HL-60/S4 (cell line): Measurements from ENCODE around the gene SLN.

Experiments used
- in situ Hi-C: fragments of 300-500 bp; cut with MboI; formaldehyde crosslinking; loops from 2 replicates; pipeline ENCODE4 v1.14.3; 2022; ENCODE audit warnings: low sequenced_read_pairs

The SLN gene

GRCh38 chr11:107688322-107688918 is 23.4 kb downstream of the SLN start:
- in situ Hi-C loops = no loop called here

- in situ Hi-C loops = loop anchor here (5.0 kb wide), 1 partner anchor 117 kb away; the partner anchor contains the start of gene ALKBH8
These were observed 28.0 kb downstream of the SLN start for GRCh38 chr11:107683807-107684206.

GRCh38 chr11:107683061-107683460 is 28.8 kb downstream of the SLN start:
- in situ Hi-C loops = loop anchor here (5.0 kb wide), 1 partner anchor 116 kb away; the partner anchor contains the start of gene ALKBH8

- in situ Hi-C loops = loop anchor here (5.0 kb wide), 1 partner anchor 115 kb away; the partner anchor contains the start of gene ALKBH8
These were observed 29.3 kb downstream of the SLN start for GRCh38 chr11:107682572-107682971.

GRCh38 chr11:107682171-107682570 is 29.7 kb downstream of the SLN start:
- in situ Hi-C loops = loop anchor here (5.0 kb wide), 1 partner anchor 115 kb away; the partner anchor contains the start of gene ALKBH8

- in situ Hi-C loops = loop anchor here (5.0 kb wide), 1 partner anchor 112 kb away; the partner anchor contains the start of gene ALKBH8
These were observed 32.4 kb downstream of the SLN start for GRCh38 chr11:107679255-107680024.

- in situ Hi-C loops = no loop called here
These were observed 33.3 kb downstream of the SLN start for GRCh38 chr11:107678632-107678971.

- in situ Hi-C loops = no loop called here
These were observed 33.8 kb downstream of the SLN start for GRCh38 chr11:107677924-107678631.

- in situ Hi-C loops = no loop called here
These were observed 35.4 kb downstream of the SLN start for GRCh38 chr11:107676336-107677057.

GRCh38 chr11:107675902-107676301 is 36.0 kb downstream of the SLN start:
- in situ Hi-C loops = no loop called here

- in situ Hi-C loops = no loop called here
These were observed 41.8 kb downstream of the SLN start for GRCh38 chr11:107669893-107670601.

- in situ Hi-C loops = no loop called here
These were observed 42.6 kb downstream of the SLN start for GRCh38 chr11:107669191-107669740.

- in situ Hi-C loops = no loop called here
These were observed 44.8 kb downstream of the SLN start for GRCh38 chr11:107666911-107667613.

- in situ Hi-C loops = no loop called here
These were observed 46.8 kb downstream of the SLN start for GRCh38 chr11:107665018-107665417.

- in situ Hi-C loops = no loop called here
These were observed 50.2 kb downstream of the SLN start for GRCh38 chr11:107661656-107662055.

GRCh38 chr11:107660066-107660465 is 51.8 kb downstream of the SLN start:
- in situ Hi-C loops = no loop called here

- in situ Hi-C loops = no loop called here
These were observed 52.5 kb downstream of the SLN start for GRCh38 chr11:107659310-107659709.
